H1 (cell line): Measurements from ENCODE around the gene EXOSC7. TPM values are rescaled to one million over a fixed set of nuclear protein-coding genes. Genes with fewer than 3 reads are reported as not detected.

Source experiments
- CTCF ChIA-PET: fragments of 300-600 bp; sonication (Branson Sonifier 250); formaldehyde crosslinking; loops from one replicate; lab custom pipeline; 2021; ENCODE audit not compliant: partially characterized antibody; lab: Charles Lee
- POLR2A ChIA-PET: fragments of 300-600 bp; sonication (Branson Sonifier 250); formaldehyde crosslinking; loops from one replicate; lab custom pipeline; 2021; ENCODE audit warnings: inconsistent platforms; ENCODE audit not compliant: partially characterized antibody; lab: Charles Lee
- DNase-seq, 2 experiments: peaks; one replicate each; pipeline versions ENCODE4 v3.0.0 to v3.0.0-alpha.2; 2010 to 2022; ENCODE audit warnings: low spot score in 2 of 2, low read depth in 1 of 2, mixed read lengths in 1 of 2
- FAIRE-seq: peaks from 2 replicates; lab custom pipeline; 2011; peaks lifted over from hg19 to GRCh38; lab: Jason Lieb, UNC
- H2AFZ ChIP-seq: 2 replicates; pipeline ENCODE4 v1.8.1; 2012; ENCODE audit warnings: low read length, inconsistent platforms
- H2AK5ac ChIP-seq: 2 replicates; pipeline ENCODE4 v1.6.1; 2013; ENCODE audit warnings: low read depth, low read length
- H2BK120ac ChIP-seq: replicated peaks from 2 replicates; pipeline ENCODE3; 2013; ENCODE audit warnings: low read depth, low read length, inconsistent platforms
- H2BK12ac ChIP-seq: 2 replicates; pipeline ENCODE4 v1.6.1; 2013; ENCODE audit warnings: low read depth, low read length
- H2BK15ac ChIP-seq: 2 replicates; pipeline ENCODE4 v1.6.1; 2013; ENCODE audit warnings: low read length
- H2BK20ac ChIP-seq: 2 replicates; pipeline ENCODE4 v1.6.1; 2013; ENCODE audit warnings: low read length
- H2BK5ac ChIP-seq: 2 replicates; pipeline ENCODE4 v1.6.1; 2013; ENCODE audit warnings: low read depth, low read length
- H3K14ac ChIP-seq: 2 replicates; pipeline ENCODE4 v1.6.1; 2013; ENCODE audit warnings: inconsistent platforms; ENCODE audit not compliant: insufficient read length
- H3K18ac ChIP-seq: 2 replicates; pipeline ENCODE4 v1.6.1; 2013; ENCODE audit warnings: low read length; ENCODE audit errors: extremely low read depth
- H3K23ac ChIP-seq: 2 replicates; pipeline ENCODE4 v1.6.1; 2013; ENCODE audit warnings: inconsistent platforms; ENCODE audit not compliant: insufficient read length
- H3K23me2 ChIP-seq: 2 replicates; pipeline ENCODE4 v1.6.1; 2013; ENCODE audit warnings: low read depth, low read length
- H3K27ac ChIP-seq: 2 replicates; pipeline ENCODE4 v1.6.1; 2011; ENCODE audit warnings: low read depth, low read length, inconsistent platforms
- H3K27me3 ChIP-seq, 4 experiments: replicated peaks in 1 of 4; 1 replicate in 1 of 4; 2 replicates in 3 of 4; pipeline versions ENCODE4 v1.6.1 to v1.8.1; 2011 to 2013; ENCODE audit warnings: low read length in 3 of 4, mild to moderate bottlenecking in 3 of 4, inconsistent platforms in 2 of 4, mixed read lengths in 2 of 4, moderate library complexity in 1 of 4; ENCODE audit not compliant: control insufficient read depth in 3 of 4, insufficient read depth in 3 of 4; ENCODE audit errors: extremely low read depth in 1 of 4
- H3K36me3 ChIP-seq, 4 experiments: 2 replicates each; pipeline versions ENCODE4 v1.6.1 to v1.8.1; 2011 to 2013; ENCODE audit warnings: mild to moderate bottlenecking in 4 of 4, low read length in 3 of 4, moderate library complexity in 2 of 4, control low read depth in 1 of 4, inconsistent platforms in 1 of 4; ENCODE audit not compliant: insufficient read depth in 4 of 4, control insufficient read depth in 2 of 4
- H3K4ac ChIP-seq: replicated peaks from 2 replicates; pipeline ENCODE3; 2013; ENCODE audit warnings: low read length, low read depth, mixed read lengths, inconsistent platforms; ENCODE audit not compliant: insufficient read length
- H3K4me1 ChIP-seq, 4 experiments: replicated peaks in 1 of 4; 1 replicate in 1 of 4; 2 replicates in 3 of 4; pipeline versions ENCODE4 v1.6.1 to v1.8.1; 2011 to 2013; ENCODE audit warnings: low read length in 3 of 4, inconsistent platforms in 2 of 4, mixed read lengths in 1 of 4; ENCODE audit not compliant: insufficient read depth in 4 of 4, control insufficient read depth in 3 of 4
- H3K4me2 ChIP-seq, 2 experiments: 2 replicates each; pipeline versions ENCODE4 v1.6.1 to v1.8.1; 2011 to 2013; ENCODE audit warnings: low read depth in 2 of 2, low read length in 2 of 2, control low read depth in 1 of 2, inconsistent platforms in 1 of 2, mild to moderate bottlenecking in 1 of 2; ENCODE audit not compliant: insufficient read depth in 1 of 2
- H3K4me3 ChIP-seq, 4 experiments: fragments of 200-600, 300-600 bp in 1 of 4; sonication (generic), shearing (Covaris generic), sonication (Bioruptor Twin) in 1 of 4; 2 replicates each; pipeline versions ENCODE4 v1.5.1 to v1.8.1; 2011 to 2016; ENCODE audit warnings: low read length in 4 of 4, low read depth in 3 of 4, control low read depth in 2 of 4, inconsistent platforms in 2 of 4, mild to moderate bottlenecking in 2 of 4, mixed read lengths in 1 of 4, moderate library complexity in 1 of 4; ENCODE audit not compliant: insufficient read depth in 2 of 4; ENCODE audit errors: extremely low read depth in 1 of 4
- H3K56ac ChIP-seq: replicated peaks from 2 replicates; pipeline ENCODE3; 2013; ENCODE audit warnings: low read depth, mild to moderate bottlenecking, mixed read lengths, low read length, inconsistent platforms; ENCODE audit not compliant: insufficient read length
- H3K79me1 ChIP-seq: 2 replicates; pipeline ENCODE4 v1.6.1; 2013; ENCODE audit warnings: low read depth, low read length, control low read depth
- H3K79me2 ChIP-seq, 2 experiments: 2 replicates each; pipeline versions ENCODE4 v1.6.1 to v1.8.1; 2012 to 2013; ENCODE audit warnings: low read length in 2 of 2, mild to moderate bottlenecking in 2 of 2, inconsistent platforms in 1 of 2; ENCODE audit not compliant: insufficient read depth in 2 of 2, control insufficient read depth in 1 of 2
- H3K9ac ChIP-seq, 4 experiments: replicated peaks in 1 of 4; 1 replicate in 1 of 4; 2 replicates in 3 of 4; pipeline versions ENCODE4 v1.6.1 to v1.8.1; 2011 to 2013; ENCODE audit warnings: low read depth in 3 of 4, low read length in 3 of 4, control low read depth in 2 of 4, mild to moderate bottlenecking in 2 of 4, moderate library complexity in 2 of 4, inconsistent platforms in 1 of 4; ENCODE audit errors: extremely low read depth in 1 of 4
- H3K9me3 ChIP-seq, 2 experiments: 2 replicates each; pipeline versions ENCODE4 v1.6.1 to v1.8.1; 2012 to 2013; ENCODE audit warnings: mild to moderate bottlenecking in 2 of 2, moderate library complexity in 2 of 2, control low read depth in 1 of 2, inconsistent platforms in 1 of 2, low read depth in 1 of 2, low read length in 1 of 2, mixed read lengths in 1 of 2; ENCODE audit not compliant: insufficient read depth in 2 of 2
- H4K20me1 ChIP-seq, 2 experiments: replicated peaks in 1 of 2; 2 replicates each; pipeline versions ENCODE3 to v1.8.1; 2011 to 2013; ENCODE audit warnings: inconsistent platforms in 2 of 2, low read length in 2 of 2, mild to moderate bottlenecking in 1 of 2; ENCODE audit not compliant: insufficient read depth in 2 of 2, control insufficient read depth in 1 of 2
- H4K5ac ChIP-seq: 2 replicates; pipeline ENCODE4 v1.6.1; 2013; ENCODE audit warnings: low read length, low read depth, mixed read lengths, inconsistent platforms; ENCODE audit not compliant: insufficient read length
- H4K8ac ChIP-seq: 2 replicates; pipeline ENCODE4 v1.8.0; 2013; ENCODE audit warnings: mild to moderate bottlenecking, moderate library complexity, low read length, inconsistent platforms; ENCODE audit not compliant: insufficient read depth; ENCODE audit errors: extremely low read depth
- H4K91ac ChIP-seq: replicated peaks from 2 replicates; pipeline ENCODE3; 2013; ENCODE audit warnings: low read length, mixed read lengths, inconsistent platforms; ENCODE audit not compliant: insufficient read length
- CBX5 ChIP-seq: fragments of 300-800, 300-1000 bp; sonication (generic); IDR thresholded peaks from 2 replicates; pipeline ENCODE4 v1.7.1; 2016; ENCODE audit warnings: antibody characterized with exemption, low read length, low read depth
- CBX8 ChIP-seq: fragments of 300-800, 300-1000 bp; sonication (generic); IDR thresholded peaks from 2 replicates; pipeline ENCODE4 v1.7.1; 2016; ENCODE audit warnings: low read depth, low read length, borderline replicate concordance
- SP1 ChIP-seq: IDR thresholded peaks from 2 replicates; pipeline ENCODE4 v1.6.1; 2011; ENCODE audit warnings: low read depth, low read length
- WGBS, 2 experiments: shearing (Covaris generic) in 1 of 2; methylation state at CpG; one replicate each; pipeline versions ENCODE4 v1.1.6 to v1.1.7; 2013 to 2015; ENCODE audit warnings: low lambda C conversion rate in 2 of 2, mixed read lengths in 2 of 2, inconsistent platforms in 1 of 2, low coverage in 1 of 2, missing lambda C conversion rate in 1 of 2; ENCODE audit not compliant: insufficient replicate concordance in 2 of 2, insufficient coverage in 1 of 2, insufficient read length in 1 of 2; ENCODE audit errors: extremely low coverage in 1 of 2, missing lambda C conversion rate in 1 of 2; 5-methylcytosine and 5-hydroxymethylcytosine counted together
- polyA plus RNA-seq, 7 experiments: library from polyadenylated mRNA; depleted of rRNA in 3 of 7; stranded (reverse) in 5 of 7; unstranded in 2 of 7; fragments of >200 nt in 5 of 7; fragments of 200-250 nt in 2 of 7; gene quantifications; 1 replicate in 5 of 7; 2 replicates in 1 of 7; 4 replicates in 1 of 7; pipeline versions ENCODE4 v1.2.1 to v1.2.3, GENCODE V29; 2011 to 2013; ENCODE audit warnings: missing spikeins in 2 of 7, mixed read lengths in 2 of 7
- total RNA-seq: library from RNA; stranded (reverse); fragmentation: NEBNext Ultra II Directional; extraction: Animal tissue kit (Norgen Biotek cat#: 25700); gene quantifications from 2 replicates; pipeline ENCODE4 v1.2.1, GENCODE V29; 2021

The EXOSC7 gene
- total and polyA plus RNA-seq, 2 of the 8 experiments (the other 6 are each of a cell fraction or from before 2014, with no cell fraction given), result 92.7 to 94.5 TPM

DNA sequence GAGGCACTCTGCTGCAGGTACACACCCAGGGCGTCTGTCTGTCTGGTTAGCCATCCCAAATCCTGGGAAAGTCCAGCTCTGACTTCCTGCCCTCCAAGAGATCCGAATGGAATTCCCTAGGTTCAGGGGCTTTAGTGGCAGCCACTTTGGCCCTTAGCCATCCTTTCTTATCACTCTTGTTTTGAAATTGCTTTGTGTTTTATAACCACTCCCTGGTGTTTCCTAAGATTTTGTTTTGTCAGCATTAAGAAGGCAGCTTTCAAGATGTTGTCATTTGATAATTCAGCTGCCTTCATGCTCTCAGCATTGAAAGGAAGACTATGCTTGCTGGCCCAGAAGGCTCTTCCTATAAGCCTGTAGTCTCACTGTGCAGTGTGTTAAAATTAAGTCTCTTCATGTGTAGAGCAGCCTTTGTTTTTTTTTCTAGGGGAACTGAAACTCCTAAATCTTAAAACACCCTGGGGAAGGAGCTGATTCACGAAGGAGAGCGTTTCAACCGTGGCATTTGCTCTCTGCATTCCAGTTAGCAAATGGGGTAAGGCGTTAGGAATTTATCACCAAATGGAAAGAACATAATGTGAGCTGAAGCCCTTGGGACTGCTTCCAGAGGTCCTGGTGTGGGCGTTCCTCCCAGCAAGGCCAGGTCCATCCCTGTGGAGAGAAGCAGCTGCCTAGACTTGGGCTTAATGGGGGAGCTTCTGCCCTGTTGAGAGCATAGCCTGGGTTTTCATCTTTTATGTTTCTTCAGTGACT is 35.9 kb downstream of the EXOSC7 start:
- H3K9ac ChIP-seq, result no peak overlapping the region
- peaks cover 2% of the 10 kb centered on the region in 2 experiments for H4K20me1 ChIP-seq
- WGBS, 2 experiments, result 88% methylated on average over 7 of the region's 7 CpGs; no CpG with 5 or more reads in 1 of the 2 experiments
- no peaks in the 10 kb centered on the region for H3K27me3 ChIP-seq
- no peak overlapping the region for H2BK5ac ChIP-seq
- no peak overlapping the region for H3K4ac ChIP-seq
- no peaks in the 10 kb centered on the region for H3K23me2 ChIP-seq
- H3K23ac ChIP-seq, result no peak overlapping the region
- no peak overlapping the region for H3K18ac ChIP-seq
- H2BK15ac ChIP-seq, result no peak overlapping the region
- no peak overlapping the region for H3K56ac ChIP-seq
- no peaks in the 10 kb centered on the region for H3K9me3 ChIP-seq
- TF ChIP-seq CBX8 (no peak), CBX5 (no peak), SP1 (no peak)
- H2BK12ac ChIP-seq, result no peak overlapping the region
- H3K4me3 ChIP-seq, result no peak overlapping the region
- no peak for FAIRE-seq
- peaks cover 0 to 5% (median 0%) of the 10 kb centered on the region in 4 experiments; a peak in 1 of 7 replicates for H3K4me1 ChIP-seq
- H2AFZ ChIP-seq, result no peak overlapping the region
- H3K27ac ChIP-seq, result no peak overlapping the region
- H3K36me3 ChIP-seq, result peaks cover 16 to 55% (median 41%) of the 10 kb centered on the region in 4 experiments; a peak in 6 of 8 replicates
- H2BK20ac ChIP-seq, result no peak overlapping the region
- H4K91ac ChIP-seq, result no peak overlapping the region
- no peaks in the 10 kb centered on the region for H3K79me2 ChIP-seq
- no peak for DNase-seq
- POLR2A ChIA-PET, result interaction anchor here (1.2 to 1.4 kb wide), 4 partner anchors 9 to 35 kb away, joined by 3 to 6 read pairs (median 4); no protein-coding TSS in a partner anchor
- CTCF ChIA-PET, result interaction anchor here (0.7 to 1.7 kb wide), 5 partner anchors 15 to 160 kb away, joined by 3 to 5 read pairs (median 3); no protein-coding TSS in a partner anchor
- no peak overlapping the region for H4K5ac ChIP-seq
- no peaks in the 10 kb centered on the region; the same call in 1 of the 2 replicates for H3K79me1 ChIP-seq
- H3K4me2 ChIP-seq, result no peak overlapping the region
- no peak overlapping the region for H2AK5ac ChIP-seq
- no peak overlapping the region for H2BK120ac ChIP-seq
- H3K14ac ChIP-seq, result no peak overlapping the region
- no peak overlapping the region for H4K8ac ChIP-seq
